Iris pigment epithelial cell (primary cell): ENCODE results near the gene MAPK9.

Experiments used
- DNase-seq: peaks from one replicate; pipeline ENCODE4 v3.0.0-alpha.2; 2011; ENCODE audit warnings: low read depth

MAPK9 gene

DNA sequence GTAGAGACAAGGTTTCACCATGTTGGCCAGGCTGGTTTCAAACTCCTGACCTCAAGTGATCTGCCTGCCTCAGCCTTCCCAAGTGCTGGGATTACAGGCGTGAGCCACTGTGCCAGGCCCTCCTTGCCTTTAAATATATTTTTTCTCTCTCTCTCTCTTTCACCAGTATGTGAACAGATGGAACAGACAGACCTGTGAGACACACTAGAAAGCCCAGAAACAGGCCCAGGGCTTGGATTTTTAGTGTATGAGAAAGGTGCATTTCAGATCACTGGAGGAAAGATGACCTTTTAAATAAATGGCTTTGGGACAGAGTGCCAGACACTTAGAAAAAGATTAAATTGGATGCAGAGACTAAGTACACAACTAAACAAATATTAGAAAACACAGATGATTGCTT is 86.0 kb downstream of the MAPK9 start:
- no peak for DNase-seq

DNA sequence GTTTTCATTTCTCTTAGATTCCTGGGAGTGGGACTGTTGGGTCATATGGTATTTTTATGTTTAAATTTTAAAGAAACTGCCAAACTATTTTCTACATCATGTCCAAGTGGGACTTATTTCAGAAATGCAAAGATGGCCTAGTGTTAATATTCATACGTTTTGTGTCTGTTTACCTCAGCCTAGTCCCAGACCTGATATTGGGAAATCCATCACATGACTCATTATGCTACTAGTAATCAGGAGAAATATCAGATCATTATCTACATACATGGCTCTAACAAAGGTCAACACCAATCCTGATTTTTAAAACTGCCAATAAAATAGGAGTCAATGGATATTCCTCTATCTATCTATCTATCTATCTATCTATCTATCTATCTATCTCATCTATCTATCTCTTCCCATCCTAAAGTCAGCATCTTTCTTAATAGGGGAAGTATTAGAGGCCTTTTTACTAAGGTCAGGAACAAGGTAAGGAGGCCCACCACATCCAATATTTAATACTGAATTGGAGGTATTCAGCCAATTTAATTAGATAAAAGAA is 87.5 kb downstream of the MAPK9 start:
- peak; percentile 12 for DNase-seq

DNA sequence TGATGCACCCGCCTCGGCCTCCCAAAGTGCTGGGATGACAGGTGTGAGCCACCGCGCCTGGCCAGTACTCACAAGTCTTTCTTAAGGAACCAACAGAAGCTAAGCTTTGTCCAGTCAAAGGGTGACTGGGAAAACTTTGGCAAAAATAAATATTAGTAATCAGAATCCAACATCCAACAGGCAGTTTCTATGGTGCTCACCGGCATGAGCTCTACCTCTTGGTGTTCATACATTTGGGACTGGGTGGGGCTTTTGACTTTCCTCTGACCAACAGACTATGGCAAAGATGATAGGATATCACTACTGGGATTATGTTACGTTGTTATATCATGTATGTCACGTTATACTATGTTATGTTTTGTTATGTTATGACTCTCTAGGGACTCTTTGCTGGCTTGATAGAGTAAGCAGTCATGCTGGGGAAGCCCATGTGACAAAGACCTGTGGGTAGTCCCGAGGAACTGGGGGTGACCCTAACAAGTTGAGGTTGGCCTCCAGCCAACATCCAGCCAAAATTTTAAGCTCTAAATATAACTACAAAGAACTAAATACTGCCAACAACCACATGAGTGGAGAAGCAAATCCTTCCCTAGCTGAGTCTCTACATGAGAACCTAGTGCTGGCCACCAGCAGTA is 88.8 kb downstream of the MAPK9 start:
- DNase-seq: no peak

DNA sequence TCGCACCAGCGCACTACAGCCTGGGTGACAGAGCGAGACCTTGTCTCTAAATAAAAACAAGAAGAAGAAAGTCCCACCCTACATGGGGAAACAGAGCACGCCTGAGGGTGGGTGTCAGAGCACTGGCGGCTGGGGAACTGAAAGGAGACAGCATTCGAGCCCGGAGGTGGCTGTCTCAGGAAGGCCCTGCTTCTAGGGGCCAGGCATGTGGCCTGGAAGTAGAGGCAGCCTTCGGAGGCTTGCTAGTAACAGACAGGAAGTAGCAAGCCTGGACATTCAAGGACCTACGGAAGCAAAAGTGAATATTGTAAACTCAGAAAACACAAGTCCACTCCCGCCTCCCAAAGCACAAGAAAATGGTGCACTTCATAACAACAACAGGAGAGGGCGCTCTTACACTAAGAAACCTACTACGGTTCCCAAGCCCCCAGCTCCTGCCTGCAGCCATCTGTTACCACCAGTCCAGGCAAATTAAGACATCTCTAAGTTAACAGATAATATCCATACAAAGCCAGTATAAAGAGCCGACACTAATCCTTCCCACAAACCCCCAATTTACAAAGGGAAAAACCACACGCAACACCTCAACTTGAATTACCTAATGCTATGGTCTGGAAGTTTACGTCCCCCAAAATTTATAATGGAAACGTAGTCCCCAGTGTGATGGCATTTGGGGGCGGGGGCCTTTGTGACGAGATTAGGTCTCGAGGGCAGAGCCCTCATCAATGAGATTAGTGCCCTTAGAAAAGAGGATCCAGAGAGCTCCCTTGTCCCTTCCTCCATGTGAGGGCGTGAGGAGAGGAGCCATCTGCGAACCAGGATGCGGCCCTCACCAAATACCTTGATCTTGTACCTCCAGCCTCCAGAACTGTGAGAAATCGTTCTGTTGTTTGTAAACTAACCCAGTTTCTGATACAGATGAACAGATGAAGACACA is 90.6 kb downstream of the MAPK9 start:
- peak; percentile 47 for DNase-seq

DNA sequence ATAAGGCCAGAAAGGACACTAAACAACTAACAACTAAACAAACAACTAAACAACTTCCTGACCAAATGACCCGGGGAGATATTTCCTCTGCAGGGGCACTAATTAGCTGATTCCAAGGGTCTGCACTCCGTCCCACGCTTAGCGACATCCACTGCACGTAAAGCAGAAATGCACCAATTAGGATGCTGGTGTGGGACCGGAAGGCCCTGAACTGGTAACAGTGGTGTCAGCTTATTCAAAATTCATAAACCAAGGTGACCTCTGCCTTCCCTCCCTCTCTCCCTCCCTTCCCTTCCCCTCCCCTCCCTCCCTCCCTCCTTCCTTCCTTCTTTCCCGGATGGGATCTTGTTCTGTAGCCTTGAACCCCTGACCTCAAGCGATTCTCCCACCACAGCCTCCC is 92.5 kb downstream of the MAPK9 start:
- DNase-seq: no peak

DNA sequence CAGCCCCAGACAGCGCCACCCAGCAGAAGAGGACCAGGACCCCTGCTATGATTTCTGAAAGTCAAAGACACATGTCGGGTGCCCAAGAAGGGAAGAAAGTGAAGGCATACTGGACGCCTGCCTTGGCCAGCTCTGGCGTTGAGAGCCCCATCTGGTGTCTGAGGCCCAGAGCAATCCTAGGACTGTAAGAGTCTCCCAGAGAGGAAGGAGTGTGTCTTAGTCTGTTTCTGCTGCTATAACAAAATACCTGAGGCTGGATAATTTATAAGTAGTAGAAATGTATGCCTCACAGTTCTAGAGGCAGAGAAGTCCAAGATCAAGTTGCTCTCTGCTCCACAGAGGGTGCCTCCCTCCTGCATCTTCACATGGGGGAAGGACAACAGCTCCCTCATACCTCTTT is 93.7 kb downstream of the MAPK9 start:
- no peak for DNase-seq

DNA sequence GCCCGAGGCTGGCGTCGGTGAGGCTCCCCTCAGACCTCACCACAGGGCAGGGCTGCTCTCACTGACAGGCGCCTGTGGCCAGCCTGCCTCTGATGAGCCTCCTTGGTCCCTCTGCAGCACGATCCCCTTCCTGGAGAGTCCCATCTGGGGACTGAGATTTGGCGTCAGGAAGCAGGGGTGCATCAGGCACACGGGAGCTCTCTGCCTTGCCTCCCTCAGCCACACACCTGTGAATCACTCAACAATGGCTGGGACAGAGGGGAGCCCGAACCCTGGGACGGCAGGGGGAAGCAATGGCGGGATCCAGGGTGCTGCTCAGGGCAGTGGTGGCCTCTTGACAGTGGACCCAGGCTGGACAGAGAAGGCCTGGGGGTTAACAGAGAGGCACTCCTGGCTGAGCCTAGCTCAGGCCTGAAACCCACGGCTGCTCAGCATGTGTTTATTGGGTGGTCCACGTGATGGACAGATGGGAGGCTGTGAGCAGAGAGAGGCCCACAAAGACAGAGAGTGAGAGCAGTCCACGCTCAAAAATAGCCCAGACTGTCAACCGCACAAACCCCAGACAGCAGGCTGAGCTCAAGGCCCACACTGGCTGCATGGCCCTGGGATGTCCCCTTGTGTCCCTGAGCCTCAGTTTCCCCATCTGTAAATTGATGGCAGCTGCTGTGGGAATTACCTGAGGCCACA is 94.7 kb downstream of the MAPK9 start:
- no peak for DNase-seq

DNA sequence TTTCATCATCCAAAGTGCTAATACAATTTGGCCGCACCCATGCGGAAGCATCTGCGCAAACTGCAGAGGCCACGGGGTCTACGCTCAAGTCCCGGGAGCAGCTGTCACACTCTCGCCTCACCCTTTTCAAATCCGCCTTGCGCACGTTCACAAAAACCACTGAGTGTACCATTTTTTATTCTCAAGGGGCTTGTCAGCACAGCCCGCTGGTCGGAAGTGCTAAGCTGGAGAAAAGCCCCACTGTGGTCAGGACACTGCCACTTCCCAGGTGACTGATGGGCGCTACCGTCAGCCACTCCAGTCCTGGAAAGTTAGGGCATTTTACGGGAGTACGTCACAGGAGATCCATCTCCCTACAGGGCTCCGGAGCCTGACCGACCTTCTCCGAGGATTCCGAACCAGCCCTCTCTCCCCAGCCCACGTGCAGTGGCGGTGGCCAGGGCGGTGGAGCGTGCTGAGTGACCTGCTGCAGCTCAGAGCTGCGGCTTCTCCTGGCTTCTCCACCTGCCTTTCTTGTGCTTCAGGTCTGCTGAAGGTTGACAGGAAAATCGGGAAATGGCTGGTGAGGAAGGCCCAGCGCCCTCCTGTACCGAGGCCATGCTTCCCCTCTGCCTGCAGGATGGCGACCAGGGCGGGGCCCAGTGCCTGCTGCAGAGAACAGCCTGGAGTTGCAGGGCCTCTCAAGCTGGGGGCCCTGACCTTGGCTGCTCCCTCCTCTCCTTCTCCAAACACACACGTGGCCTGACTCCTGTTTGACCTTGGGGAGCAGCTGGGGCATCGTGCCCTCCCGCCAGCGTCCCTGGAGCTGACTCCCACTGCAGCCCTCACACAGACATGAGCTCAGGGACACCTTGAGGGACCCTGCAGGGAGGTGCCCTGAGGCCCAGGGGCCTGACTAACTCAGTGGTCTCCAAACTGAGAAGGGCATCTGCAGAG is 97.2 kb downstream of the MAPK9 start:
- no peak for DNase-seq

DNA sequence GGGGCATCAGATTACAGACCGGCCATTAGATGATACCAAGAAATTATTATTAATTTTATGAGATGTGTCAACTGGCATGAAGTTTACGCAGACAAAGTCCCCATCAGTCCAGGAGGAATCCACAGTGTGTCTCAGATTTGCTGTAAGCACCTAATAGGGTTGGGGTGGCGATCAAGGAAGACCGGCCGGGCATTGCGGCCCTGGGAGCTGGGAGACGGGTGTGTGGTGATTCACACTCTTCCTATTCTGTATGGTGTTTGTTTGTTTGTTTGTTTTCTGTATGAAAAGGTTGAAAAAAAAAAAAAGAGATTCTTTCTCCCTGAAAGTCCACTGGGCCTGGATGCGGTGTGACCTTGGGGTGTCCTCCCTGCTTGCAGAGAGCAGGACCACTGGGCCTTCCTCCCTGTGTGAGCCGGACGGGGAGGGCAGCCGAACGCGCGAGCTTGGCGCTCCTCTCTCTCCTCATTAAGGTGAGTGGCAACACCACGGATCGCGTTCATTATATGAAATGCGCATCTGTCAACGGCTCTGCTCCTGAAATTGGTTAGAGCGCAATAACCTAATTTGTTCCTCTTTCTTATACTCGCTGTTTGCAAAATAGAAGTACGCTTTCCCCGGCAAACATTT is 98.0 kb downstream of the MAPK9 start:
- DNase-seq: no peak

DNA sequence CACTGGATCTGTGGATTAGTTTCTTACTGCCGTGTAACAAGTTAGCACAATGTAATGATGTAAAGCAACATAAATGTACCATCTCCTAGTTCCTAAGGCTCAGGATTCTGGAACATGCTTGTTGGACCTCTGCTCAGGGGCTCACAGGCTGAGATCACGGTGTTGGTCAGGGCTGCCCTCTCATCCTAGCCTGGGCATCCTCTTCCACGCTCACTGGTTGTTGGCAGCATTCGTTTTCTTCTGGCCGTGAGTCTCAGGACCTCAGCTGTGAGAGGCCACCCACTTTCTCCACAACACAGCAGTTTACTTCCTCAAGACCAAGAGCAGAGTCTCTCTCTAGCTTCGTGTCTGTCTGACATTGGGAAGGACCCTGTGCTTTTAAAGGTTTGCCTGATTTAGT is 100.2 kb downstream of the MAPK9 start:
- no peak for DNase-seq

DNA sequence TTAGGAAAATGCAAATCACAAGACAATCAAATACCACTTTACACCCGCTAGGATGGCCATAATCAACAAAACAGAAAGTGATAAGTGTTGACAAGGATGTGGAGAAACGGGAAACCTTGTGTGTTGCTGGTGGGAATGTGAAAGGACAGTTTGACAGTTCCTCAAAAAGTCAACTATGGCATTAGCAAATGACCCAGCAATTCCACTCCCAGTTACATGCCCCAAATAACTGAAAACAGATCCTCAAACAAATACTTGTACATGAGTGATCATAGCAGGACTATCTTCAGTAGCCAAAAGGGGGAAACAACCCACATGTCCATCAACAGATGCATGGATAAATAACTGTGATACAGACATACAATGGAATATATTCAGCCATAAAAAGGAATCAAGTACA is 104.1 kb downstream of the MAPK9 start:
- no peak for DNase-seq
